Measurements from ENCODE around the gene MCF2L2. TPM values are rescaled to one million over a fixed set of nuclear protein-coding genes. Genes with fewer than 3 reads are reported as not detected.

MCF2L2 gene
- total RNA-seq, 2 donors from 2014 or later = 1.5 to 2.5 TPM

Other genes with a start within 250 kb of the MCF2L2 start
- 10 to 100 TPM; 12.4 to 56.4 TPM for gene B3GNT5, start 175.4 kb downstream of the MCF2L2 start, total RNA-seq
- 10 to 100 TPM; 47.0 to 72.9 TPM for gene KLHL6, start 127.1 kb upstream of the MCF2L2 start, total RNA-seq
- gene KLHL24, start 207.0 kb upstream of the MCF2L2 start, total RNA-seq = 10 to 100 TPM; 10.7 to 75.1 TPM

Data from activated naive CD4-positive, alpha-beta T cell treated with anti-CD3 and anti-CD28 coated beads, Interleukin-2, amount 50 U/mL, for 72 hours (primary cell).